SU-DHL-6 (cell line): ENCODE data around the gene NAA38.
"Not testable (repeated sequence)": the region's sequence is repeated elsewhere in the genome, so short reads cannot be mapped to it uniquely, and the experiment has no call there.

Source experiments
- EZH2phosphoT487 ChIP-seq: fragments of 200-600 bp; sonication (generic), shearing (Covaris generic); conservative IDR thresholded peaks from 2 replicates; pipeline ENCODE4 v1.6.1; 2018; ENCODE audit warnings: mild to moderate bottlenecking, antibody characterized with exemption, low read length, moderate library complexity, mixed read lengths
- TF ChIP-seq, protein P1 (sequence below): fragments of 200-600 bp; sonication (generic); IDR thresholded peaks from one replicate; pipeline ENCODE4 v1.5.1; 2017; ENCODE audit warnings: antibody characterized with exemption, mild to moderate bottlenecking, low read length, moderate library complexity; ENCODE audit not compliant: insufficient read depth, poor library complexity, severe bottlenecking

DNA sequence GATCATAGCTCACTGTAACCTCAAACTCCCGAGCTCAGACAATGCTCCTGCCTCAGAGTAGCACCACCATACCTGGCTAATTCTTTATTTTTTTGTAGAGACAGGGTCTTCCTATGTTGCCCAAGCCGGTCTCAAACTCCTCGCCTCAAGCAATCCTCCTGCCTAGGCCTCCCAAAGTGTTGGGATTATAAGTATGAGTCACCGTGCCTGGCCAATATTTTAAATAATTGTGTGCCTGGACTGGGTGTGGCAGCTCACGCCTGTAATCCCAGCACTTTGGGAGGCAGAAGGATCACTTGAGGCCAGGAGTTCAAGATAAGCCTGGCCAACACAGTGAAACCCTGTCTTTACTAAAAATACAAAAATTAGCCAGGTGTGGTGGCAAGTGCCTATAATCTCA, 7.0 kb upstream of the NAA38 start:
- TF ChIP-seq, protein P1, sequence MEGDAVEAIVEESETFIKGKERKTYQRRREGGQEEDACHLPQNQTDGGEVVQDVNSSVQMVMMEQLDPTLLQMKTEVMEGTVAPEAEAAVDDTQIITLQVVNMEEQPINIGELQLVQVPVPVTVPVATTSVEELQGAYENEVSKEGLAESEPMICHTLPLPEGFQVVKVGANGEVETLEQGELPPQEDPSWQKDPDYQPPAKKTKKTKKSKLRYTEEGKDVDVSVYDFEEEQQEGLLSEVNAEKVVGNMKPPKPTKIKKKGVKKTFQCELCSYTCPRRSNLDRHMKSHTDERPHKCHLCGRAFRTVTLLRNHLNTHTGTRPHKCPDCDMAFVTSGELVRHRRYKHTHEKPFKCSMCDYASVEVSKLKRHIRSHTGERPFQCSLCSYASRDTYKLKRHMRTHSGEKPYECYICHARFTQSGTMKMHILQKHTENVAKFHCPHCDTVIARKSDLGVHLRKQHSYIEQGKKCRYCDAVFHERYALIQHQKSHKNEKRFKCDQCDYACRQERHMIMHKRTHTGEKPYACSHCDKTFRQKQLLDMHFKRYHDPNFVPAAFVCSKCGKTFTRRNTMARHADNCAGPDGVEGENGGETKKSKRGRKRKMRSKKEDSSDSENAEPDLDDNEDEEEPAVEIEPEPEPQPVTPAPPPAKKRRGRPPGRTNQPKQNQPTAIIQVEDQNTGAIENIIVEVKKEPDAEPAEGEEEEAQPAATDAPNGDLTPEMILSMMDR, result not testable (repeated sequence)
- not testable (repeated sequence) for TF ChIP-seq EZH2phosphoT487
